ENCODE measurements around the gene MRPL38.
"Not testable (repeated sequence)": the region's sequence is repeated elsewhere in the genome, so short reads cannot be mapped to it uniquely, and the experiment has no call there.

The MRPL38 gene

DNA sequence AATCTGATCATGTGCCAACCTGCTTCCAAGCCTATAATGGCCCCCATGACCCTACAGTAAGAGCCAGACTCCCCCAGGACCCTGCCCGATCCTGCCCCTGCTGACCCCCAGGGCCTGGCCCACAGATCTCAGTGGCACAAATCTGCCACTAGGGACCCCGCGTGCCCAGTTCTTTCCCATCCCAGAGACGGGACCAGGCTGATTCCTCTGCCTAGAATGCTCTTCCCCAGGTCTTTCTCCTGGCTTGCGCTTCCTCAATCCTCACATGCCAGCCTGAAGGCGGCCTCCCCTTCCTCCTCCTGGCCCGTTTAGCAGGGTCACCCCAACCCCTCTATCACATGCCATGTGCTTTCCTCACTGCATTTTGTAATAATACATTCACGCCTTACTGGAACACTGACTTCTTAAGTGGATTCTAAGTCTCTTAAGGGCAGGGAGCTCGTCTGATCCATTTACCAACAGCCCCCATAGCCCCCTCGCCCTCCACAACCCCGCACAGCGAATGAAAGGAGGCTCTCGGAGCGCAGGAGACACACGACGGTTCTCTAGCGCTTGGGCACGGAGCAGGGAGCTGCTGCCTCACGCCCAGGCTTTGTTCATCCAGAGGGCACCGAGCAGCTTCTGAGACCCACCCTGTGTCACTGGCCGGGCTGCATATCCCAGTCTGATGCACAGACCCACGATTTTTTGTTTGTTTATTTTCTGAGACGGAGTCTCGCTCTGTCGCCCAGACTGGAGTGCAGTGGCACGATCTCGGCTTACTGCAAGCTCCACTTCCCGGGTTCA, 9.1 kb downstream of the MRPL38 start:
- peak; percentile 30 to 53 for DNase-seq

DNA sequence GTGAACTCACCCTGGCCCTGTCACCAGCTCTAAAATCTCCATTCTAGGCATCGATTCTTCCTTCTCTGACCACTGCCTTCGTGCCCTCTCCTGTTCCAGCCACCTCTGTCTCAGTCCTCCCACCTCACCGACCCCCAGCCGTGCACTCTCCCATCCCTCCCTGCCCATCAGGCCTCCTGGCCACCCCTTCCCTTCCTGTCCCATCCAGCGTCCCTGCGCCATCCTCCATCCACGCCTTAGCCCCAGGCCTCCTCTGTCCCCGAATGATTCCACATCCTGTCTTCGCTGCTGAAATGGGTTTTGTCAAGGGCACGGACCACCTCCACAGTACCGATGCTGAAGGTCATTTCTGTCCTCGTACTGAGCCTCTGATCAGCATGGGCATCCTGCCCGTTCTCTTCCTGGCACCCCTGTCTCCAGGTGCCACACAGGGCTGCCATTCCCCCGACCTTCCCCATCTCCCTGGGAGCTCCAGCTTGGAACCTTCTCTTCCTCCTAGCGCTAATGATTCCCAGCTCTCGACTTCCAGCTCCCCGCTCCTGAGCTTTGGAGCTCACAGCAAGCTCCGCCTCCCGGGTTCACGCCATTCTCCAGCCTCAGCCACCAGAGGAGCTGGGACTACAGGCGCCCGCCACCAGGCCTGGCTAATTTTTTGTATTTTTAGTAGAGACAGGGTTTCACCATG, 10.5 kb downstream of the MRPL38 start:
- no peak for DNase-seq

DNA sequence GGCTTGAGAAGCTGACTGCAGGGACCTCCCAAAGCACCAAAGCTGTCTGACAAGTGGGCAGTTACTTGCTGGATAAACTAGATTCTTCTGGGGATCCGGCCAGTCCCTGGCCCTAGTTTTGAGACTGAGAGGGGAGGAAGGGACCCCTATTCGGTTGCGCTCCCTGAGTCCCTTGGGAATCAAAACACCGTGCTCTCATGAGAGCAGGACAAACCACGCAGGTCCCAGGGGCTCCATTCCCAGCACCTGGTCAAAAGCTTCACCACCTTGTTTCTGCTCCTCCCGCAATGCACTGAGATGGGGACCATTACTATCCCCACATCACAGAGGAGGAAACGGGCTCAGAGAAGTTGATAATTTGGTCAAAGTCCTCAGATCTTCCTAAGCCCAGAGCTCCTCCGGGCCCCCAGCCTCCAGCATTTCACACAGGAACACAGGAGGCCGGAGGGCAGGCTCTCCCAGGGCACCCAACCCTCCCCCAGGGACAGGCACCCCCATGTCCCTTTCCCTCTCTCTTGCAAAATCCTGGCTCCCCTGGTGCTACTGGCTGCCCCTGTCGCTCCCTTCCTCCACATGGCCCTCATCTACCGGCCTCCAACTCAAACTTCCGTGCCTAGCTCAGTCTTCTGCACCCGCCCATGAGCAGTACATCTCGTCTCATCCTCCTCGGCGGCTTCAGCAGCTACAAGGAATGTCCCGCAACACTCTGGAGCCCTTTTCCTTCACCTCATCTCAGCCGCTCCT, 11.2 kb downstream of the MRPL38 start:
- DNase-seq: no peak

DNA sequence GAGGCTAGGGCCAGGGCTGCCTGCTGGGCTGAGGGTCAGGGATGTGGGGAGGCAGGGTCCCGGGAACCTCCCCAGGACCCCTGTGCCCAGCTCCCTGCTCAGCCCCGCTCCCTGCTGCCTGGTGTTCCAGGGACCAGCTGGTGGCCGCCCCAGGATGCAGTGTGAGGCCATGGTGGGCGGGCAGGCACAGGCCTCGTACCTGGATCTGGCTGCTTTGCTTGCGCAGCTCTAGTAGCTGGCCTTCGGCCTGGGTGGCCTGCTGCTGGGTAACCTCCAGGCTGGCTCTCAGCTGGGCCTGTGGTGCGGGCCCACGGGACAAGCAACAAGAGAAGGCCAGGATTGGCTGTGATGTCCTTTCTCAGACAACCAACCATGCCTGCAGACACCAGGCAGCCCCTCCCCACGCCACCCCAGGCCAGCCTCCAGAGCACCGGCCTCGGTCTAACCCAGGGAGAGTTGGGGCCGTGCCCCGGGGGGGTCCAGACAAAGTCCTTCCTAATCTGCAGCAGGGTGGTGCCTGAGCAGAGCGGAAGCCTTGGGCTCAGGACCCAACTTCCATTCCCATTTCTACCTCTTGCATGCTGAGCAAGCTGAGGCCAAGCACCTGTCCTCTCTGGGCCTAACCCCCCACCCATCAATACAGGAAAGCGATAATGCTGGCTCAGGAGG, 12.0 kb downstream of the MRPL38 start:
- DNase-seq: no peak

DNA sequence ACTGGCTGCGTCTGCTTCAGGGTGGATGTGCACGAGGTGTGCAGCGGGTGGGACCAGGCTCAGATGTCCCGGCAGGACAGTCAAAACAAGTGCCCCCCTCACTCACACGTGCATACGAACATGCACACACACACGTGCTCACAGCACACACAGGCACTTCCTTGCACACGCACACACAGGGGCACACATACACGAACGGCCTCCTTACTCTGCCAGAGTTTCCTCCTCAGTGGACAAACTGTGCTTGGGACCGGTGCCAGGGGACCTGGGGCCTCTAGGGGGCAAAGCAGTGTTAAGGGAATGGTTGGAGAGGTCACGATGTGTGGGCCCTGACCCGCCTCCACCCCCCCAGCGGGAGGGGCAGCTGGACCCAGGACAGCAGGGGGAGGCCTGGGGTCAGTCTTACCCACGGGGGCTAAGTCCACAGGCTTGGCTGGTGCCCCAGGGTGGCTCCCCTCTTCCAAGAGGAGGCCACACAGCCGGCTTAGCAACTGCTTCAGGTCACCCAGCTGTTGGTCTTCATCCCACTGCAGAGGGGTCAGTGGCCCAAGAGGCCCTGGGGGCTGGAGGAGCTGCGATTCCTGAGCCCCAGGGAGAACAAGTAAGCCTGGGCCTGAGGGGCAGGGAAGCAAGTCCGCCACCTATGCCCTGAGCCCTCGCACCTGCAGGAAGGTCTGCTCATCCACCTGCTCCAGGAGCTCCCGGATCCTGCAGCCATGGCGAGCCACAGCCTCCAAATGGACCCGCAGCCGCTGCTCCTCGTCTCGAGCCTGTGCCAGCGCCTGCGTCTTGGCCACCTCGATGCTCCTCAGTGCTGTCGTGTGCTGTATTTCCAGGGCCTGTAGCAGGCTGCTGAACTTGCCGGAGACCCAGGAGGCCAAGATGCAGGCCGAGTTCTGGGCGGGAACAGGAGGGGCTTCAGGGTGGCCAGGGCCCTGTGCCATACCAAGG, 12.8 kb downstream of the MRPL38 start:
- DNase-seq: no peak

DNA sequence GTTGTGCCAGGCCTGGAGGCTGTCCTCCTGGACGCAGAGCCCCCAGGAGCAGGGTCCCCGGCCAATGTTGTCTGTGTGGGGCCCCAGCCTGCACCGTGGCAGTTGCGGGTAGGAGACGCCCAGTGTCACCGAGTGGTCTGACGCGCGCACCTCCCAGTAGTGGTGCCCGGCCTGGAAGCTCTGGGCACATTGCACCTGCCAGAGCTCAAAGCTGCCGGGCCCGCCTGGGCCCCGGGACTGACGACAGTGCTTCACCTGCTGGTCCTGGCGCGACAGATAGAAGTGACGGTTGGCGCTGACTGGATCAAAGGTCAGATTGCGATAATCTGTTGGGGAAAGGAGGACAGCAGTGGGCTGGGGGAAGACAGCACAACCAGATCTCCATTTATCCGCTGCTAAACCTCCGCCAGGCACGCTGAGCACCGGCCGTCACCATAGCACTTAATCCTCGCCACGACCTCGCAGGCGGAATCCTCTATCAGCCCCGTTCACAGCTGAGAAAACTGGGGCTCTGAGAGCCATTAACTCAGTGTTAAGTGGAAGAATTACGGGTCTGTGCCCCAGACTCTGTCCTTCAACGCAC, 13.6 kb downstream of the MRPL38 start:
- no peak for DNase-seq

DNA sequence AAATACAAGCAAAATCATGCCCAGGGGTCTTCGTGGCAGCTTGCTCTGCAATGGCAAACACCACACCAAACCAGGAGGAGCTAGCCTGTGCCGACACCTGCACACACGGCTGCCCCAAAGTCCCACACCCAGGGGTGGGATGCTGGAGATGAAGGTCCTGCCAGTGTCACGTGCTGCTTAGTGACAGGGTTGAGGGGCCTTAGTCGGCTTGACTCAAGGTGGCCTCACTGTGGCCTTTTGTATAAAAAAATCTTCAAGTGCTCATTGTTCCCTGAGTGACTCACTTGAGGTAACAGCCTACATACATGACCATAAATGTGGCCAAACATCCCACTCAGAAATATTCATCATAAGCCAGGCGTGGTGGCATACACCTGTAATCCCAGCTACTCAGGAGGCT, 15.2 kb downstream of the MRPL38 start:
- no peak for DNase-seq

DNA sequence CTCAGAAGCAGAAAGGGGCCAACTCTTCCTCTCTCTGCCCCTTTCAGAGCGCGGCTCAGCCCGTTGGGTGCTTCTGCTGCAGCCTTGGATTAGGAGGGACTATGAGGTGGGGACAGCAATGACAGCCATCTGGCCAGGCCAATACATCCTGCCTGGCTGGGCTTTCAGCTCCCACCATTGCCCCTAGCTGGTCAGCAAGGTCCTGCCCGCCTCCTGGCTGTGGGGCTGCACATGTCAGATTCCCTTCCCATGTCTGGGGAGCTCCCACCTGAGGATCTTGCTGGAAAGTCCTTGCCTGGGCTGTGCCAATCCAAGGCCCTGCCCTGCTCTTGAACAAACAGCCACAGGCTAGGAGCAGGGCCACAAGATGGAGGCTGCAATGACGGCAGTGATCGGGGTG, 16.2 kb downstream of the MRPL38 start:
- no peak for DNase-seq

DNA sequence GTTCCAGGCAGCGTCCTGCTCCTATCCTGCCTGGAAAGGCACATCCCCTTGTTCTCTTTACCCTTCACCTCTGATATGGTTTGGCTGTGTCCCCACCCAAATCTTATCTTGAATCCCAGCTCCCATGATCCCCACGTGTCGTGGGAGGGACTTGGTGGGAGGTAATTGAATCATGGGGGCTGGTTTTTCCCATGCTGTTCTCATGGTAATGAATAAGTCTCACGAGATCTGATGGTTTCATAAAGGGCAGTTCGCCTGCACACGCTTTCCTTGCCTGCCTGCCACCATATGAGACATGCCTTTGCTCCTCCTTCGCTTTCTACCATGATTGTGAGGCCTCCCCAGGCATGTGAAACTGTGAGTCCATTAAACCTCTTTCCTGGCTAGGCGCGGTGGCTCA, 18.8 kb downstream of the MRPL38 start:
- not testable (repeated sequence) for DNase-seq

DNA sequence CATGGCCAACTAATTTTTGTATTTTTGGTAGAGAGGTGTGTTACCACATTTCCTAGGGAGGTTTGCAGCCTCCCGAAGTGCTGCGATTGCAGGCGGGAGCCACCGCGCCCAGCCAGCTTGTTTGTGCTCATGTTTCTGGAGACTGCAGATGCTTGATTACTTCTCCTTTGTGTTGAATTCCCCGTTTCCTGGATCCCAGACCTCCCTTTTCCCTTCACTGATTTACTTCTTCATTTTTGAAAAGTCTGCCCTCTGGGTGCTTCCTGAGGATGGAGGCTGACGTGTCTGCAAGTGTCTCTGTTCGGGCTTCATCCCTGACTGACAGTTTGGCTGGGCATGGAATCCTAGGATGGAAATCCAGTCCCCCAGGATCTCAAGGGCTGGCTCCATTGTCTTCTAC, 19.3 kb downstream of the MRPL38 start:
- DNase-seq: no peak

DNA sequence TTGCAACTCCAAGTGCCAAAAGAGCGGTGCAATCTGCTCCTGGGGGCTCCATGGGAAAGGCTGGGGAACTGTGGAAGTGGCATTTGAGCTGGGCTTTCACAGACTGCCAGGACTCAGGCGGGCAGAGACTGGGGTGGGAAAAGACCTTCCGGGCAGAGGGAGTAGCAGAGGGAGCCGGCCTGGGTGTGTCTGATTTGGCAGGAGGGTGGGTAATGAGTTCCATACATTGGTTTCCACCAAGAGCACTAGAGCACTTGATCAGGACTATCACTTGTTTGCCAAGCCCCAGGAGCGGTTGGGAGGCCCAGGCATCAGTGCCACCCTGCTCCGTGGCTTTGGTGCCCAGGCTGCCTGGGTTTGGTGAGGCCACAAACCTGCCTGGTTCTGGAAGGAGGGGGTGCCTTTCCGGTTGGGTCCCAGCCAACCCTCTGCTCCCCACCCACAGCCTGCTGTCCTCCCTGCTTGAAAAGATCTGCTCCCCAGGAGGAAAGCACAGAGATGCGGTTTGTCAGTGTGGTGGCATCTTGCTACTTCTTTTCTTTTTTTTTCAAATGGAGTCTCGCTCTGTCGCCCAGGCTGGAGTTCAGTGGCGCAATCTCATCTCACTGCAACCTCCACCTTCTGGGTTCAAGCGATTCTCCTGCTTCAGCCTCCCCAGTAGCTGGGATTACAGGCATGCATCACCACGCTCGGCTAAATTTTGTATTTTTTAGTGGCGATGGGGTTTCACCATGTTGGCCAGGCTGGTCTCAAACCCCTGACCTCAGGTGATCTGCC, 22.8 kb downstream of the MRPL38 start:
- no peak for DNase-seq

DNA sequence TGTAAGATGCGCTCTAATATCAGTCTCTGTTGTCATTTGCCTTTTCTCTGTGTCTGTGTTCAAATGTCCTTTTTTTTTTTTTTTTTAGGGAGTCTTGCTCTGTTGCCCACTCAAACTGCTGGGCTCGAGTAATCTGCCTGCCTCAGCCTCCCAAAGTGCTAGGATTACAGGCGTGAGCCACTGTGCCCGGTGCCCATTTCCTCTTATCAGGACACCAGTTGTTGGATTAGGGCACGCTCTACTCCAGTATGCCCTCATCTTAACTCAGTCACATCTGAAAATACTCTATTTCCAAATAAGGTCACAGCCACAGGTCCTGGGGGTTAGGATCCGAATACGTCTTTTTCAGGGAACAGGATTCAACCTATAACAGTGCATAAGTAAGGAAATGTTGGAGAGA, 24.4 kb downstream of the MRPL38 start:
- no peak for DNase-seq

DNA sequence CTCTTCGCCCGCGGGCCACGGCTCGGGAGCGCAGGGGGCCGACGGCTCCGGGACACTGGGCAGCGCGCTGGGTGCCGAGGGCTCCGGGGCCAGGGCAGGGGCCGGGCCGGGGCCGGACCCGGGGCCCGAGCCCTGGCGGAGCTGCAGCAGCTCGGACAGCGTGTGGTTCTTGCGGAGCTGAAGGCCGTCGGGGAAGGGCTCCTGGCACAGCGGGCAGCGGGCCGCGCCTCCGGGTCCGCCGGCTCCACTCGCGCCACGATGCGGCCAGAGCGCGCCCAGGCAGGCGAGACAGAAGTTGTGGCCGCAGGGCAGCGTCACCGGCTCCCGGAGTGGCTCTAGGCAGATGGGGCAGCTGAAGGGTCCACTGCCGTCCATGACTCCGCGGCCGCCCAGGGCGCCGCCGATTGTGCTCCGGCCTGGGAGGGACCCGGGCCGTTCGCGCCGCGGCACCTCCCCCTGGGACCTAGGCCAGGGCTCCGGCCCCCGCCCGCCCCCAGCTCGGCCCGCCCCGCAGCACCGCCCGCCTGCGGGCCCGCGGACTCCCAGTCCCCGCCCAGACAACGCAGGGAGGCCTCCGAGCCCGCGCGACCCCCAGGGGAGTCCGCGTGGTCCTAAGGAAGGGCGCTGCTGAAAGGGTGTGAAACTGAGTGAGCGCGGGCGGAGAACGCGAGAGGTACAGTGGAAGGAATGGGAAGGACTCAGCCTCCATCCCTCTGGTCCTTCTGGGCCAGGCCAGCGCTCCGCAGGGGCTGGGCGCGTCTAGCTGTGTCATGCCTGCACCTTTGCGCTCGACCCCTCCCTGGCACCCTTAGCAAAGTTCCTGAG, 26.3 kb downstream of the MRPL38 start, which contains the start of gene TRIM47:
TRIM47 (minus strand) TSS at position 408 of the 825 bp plus-strand sequence; CDS start at position 375, 33 bp downstream.
- no peak for DNase-seq

DNA sequence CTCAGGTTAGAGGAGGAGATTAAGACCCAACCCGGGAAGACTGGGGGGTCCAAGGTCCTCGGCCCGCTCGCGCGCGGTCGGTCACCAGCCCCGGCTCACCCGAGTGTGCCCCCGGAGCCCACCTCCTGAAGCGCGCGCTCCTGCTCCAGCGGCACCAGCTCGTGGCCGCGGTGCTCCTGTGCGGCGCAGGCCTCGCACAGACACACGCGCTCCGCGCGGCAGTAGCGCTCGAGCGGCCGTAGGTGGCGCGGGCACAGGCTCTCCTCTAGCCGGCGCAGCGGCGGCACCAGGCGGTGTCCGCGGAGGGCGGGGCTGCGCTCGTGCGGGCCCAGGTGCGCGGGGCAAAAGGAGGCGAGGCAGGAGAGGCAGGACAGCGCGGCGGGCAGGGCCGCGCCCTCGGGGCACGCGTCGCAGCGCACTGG, 26.9 kb downstream of the MRPL38 start:
- peak; percentile 65 for DNase-seq

DNA sequence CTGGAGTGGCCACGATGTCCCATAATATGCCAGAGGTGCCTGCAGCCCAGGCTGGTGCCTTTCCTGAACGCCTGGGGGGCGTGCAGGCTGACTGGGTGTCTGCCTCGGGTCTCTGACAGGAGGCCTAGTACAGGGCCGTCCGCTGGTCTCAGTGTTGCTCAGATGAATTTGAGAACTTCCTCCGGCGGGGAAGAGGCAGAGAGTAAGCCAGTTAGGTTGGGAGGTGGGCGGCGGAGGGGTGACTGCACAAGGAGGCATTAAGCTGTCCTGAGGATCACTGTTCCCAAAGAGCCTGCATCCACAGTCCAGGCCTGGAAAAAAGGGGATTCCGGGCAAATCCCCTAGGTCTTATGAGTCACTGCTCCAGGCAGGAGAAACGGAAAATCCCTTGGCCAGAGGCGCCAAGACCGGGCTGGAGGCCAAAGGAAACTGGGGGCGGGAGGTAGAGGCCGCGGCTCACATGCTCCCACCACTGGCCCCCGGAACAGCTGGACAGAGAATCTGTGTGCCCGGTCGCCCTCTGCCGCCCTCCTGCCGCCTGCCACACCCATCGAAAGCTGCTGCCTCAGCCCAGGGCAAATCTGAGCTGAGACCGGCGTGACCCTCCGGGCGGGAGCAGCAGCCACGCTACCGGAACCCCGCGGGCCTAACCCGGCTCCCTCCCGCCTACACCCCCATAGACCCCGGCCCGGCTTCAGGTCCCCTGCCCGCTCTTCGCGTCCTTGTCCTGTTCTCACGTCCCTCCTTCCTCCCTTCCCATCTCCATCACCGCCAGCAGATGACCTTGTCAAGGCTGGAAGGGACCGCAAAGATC, 27.5 kb downstream of the MRPL38 start:
- DNase-seq: no peak

DNA sequence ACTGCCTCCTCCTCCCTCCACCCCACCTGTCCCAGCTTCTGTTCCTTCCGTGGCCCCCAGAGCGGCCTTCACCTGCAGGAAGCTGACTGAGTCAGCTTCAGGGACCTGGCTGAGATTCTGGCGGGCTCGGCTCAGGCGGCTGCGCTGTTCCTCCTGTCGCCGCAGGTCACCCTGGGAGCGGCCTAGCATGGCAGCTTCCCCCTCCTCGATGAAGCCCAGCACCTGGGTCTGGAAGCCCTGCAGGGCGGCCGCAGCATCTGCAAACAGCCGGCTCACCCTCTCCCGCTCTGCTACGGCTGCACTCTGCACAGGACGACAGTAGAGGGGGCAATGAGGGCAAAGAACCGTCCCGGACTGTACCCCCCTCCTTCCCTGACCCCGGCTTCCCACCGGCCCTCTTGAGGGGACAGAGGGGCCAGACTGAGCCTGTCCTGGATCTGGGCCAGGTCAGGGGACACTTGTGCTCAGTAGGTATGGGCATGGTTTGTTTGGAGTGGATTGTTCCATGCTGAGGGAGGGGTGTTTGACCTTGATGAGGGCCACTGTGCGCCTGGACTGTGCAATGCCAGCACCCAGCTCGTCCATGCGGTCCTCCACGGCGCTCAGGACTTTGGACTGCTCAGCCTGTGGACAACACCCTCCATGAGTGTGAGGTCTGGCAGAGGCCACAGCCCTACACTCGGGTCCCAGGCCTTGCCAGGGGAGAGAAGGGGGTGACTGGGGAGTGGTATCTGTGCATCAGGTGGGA, 28.3 kb downstream of the MRPL38 start:
- DNase-seq: peak; percentile 22 to 59

DNA sequence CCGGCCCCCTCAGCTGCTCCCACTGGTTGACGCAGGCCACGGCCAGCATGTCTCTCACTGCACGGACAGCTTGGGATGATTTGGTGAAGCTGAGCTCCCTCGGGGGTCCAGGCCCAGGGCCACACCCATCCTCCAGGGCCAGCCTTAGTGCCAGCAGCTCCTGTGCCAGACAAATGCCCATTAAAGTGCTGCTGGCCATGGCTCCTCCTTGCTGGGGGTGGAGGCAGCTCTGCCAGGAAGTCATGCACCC, 28.8 kb downstream of the MRPL38 start:
- peak in 1 of 2 experiments; percentile 59 for DNase-seq

DNA sequence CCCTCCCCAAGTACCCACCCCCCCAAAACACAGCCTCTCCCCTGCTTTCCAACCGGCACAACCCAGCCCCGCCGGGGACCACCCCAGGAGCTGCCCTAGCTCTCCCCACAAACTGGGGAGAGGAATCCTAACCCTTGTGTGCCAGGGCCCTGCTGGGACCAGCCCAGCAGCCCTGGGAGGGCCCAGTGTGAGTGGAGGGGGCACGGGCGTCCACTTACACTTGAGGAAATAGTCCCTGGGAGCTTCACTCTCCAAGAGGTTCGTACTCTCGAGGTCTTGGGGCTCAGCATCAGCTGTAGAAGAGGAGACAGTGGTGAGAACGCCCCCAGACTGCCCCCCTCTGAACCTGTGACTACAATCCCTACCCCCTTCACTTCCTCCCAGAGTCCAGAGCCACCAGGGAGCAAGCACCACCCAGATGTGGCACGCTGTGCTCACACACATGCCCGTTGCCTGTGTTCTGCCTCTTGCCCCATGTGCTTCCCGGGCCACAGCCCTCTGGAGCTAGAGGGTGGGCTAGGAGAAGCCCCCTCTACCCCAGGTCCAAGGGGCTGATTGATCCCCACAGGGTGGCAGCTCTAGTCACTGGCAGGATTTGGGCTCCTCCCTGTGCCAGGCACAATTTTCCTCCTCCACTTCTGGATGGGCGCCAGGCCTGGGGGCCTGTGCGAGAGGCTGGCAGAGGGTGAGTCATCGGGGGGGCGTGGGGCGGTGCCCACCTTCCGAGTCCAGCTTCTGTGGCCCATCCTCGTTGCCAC, 29.3 kb downstream of the MRPL38 start:
- DNase-seq: no peak

Data from AML-193 (cell line).